Upper lobe of left lung (tissue), 6 donors: ENCODE data around the gene CTPS1. TPM values are rescaled to one million over a fixed set of nuclear protein-coding genes. Genes with fewer than 3 reads are reported as not detected.

ENCODE experiments used
- ATAC-seq, 2 donors: fragments of 200-7000 bp; cut with Tn5 transposase; one replicate each; pipeline ENCODE4 v1.9.1; 2022; ENCODE audit warnings: mild to moderate bottlenecking in 2 of 2, moderate library complexity in 2 of 2; ENCODE audit not compliant: low FRiP score in 2 of 2
- DNase-seq, 2 donors: peaks; one replicate each; pipeline ENCODE4 v3.0.0-alpha.2; 2019 to 2020
- H3K27ac ChIP-seq, 4 donors: fragments of 200-600 bp; sonication (generic); one replicate each; pipeline ENCODE4 v1.5.1; 2016 to 2019
- H3K27me3 ChIP-seq, 4 donors: fragments of 200-600 bp; sonication (generic); one replicate each; pipeline ENCODE4 v1.5.1; 2017 to 2019
- H3K36me3 ChIP-seq, 4 donors: fragments of 200-600 bp; sonication (generic); one replicate each; pipeline ENCODE4 v1.5.1; 2016 to 2019
- H3K4me1 ChIP-seq, 4 donors: fragments of 200-600 bp; sonication (generic); one replicate each; pipeline ENCODE4 v1.5.1; 2018 to 2019
- H3K4me3 ChIP-seq, 4 donors: fragments of 200-600 bp; sonication (generic); one replicate each; pipeline ENCODE4 v1.5.1; 2017 to 2019; ENCODE audit warnings: mild to moderate bottlenecking in 2 of 4, moderate library complexity in 1 of 4
- H3K9me3 ChIP-seq, 4 donors: fragments of 200-600 bp; sonication (generic); one replicate each; pipeline ENCODE4 v1.5.1; 2018 to 2019
- CTCF ChIP-seq, 6 experiments: fragments of 450-650 bp in 4 of 6; fragments of 200-600 bp in 2 of 6; sonication (generic) in 2 of 6; IDR thresholded peaks; one replicate each; pipeline ENCODE4 v1.5.1; 2016 to 2019; ENCODE audit warnings: antibody characterized with exemption in 6 of 6
- EP300 ChIP-seq, 4 donors: sonication (generic); formaldehyde crosslinking; IDR thresholded peaks; one replicate each; pipeline ENCODE4 v1.5.1; 2017; ENCODE audit warnings: antibody characterized with exemption in 4 of 4, control low read depth in 2 of 4
- POLR2A ChIP-seq, 4 donors: fragments of 450-650 bp; IDR thresholded peaks; one replicate each; pipeline ENCODE4 v1.5.1; 2016 to 2017; ENCODE audit warnings: antibody characterized with exemption in 4 of 4, mild to moderate bottlenecking in 2 of 4
- POLR2AphosphoS5 ChIP-seq, 2 donors: sonication (generic); formaldehyde crosslinking; IDR thresholded peaks; one replicate each; pipeline ENCODE4 v1.5.1; 2017; ENCODE audit warnings: antibody characterized with exemption in 2 of 2
- WGBS, 2 donors: methylation state at CpG; one replicate each; pipeline ENCODE4 v1.1.5; 2017 to 2018; 5-methylcytosine and 5-hydroxymethylcytosine counted together
- total RNA-seq, 6 donors: library from RNA; depleted of rRNA in 4 of 6; stranded (reverse); fragments of >200 nt in 4 of 6; gene quantifications; one replicate each; pipeline versions ENCODE4 v1.1.0 to v1.2.1, GENCODE V29; 2016 to 2021
- donor health status: DM: no; HTN: no; CAD: no; lungs with moderate emphysema.
- donor health status: DM: no; HTN: yes; CAD: no; lungs with severe emphysema.

CTPS1 gene
- total RNA-seq, 6 donors from 2014 or later: 12.7 to 32.5 (median 25.0) TPM

- H3K27ac ChIP-seq: no peak overlapping the region
- ATAC-seq (peak; percentile 85 to 87), DNase-seq (peak; percentile 83)
- H3K27me3 ChIP-seq: no peaks in the 10 kb centered on the region
- H3K4me1 ChIP-seq: peaks cover 11 to 30% (median 16%) of the 10 kb centered on the region in 4 donors
- no peak overlapping the region for H3K4me3 ChIP-seq
- H3K9me3 ChIP-seq: no peaks in the 10 kb centered on the region
- peak; percentile 88 to 95 (median 90) for TF ChIP-seq CTCF (IDR thresholded peaks at IDR 0.05)
- TF ChIP-seq POLR2AphosphoS5 (IDR thresholded peaks at IDR 0.05): no peak
- WGBS, 2 donors: 8 to 27% methylated on average over 12 to 17 of the region's 17 CpGs
- H3K36me3 ChIP-seq: no peaks in the 10 kb centered on the region
Measured at GRCh38 chr1:40951943-40952743, 27.4 kb upstream of the CTPS1 start.

- peak in 1 of 6 experiments; percentile 3 for TF ChIP-seq CTCF (IDR thresholded peaks at IDR 0.05)
- no peak for TF ChIP-seq POLR2A (IDR thresholded peaks at IDR 0.05)
- 47 to 50% methylated on average over 6 of the region's 6 CpGs for WGBS, 2 donors
- no peak for ATAC-seq
- no peaks in the 10 kb centered on the region for H3K9me3 ChIP-seq
- H3K27me3 ChIP-seq: no peaks in the 10 kb centered on the region
- peaks cover 11 to 30% (median 16%) of the 10 kb centered on the region in 4 donors for H3K4me1 ChIP-seq
- DNase-seq: no peak
- H3K27ac ChIP-seq: no peak overlapping the region
- H3K36me3 ChIP-seq: no peaks in the 10 kb centered on the region
- no peak overlapping the region for H3K4me3 ChIP-seq
Measured at GRCh38 chr1:40952744-40953315, 26.7 kb upstream of the CTPS1 start.

- ATAC-seq (no peak), DNase-seq (no peak)
- Histone ChIP-seq H3K4me3 (no peak overlapping the region), H3K36me3 (no peaks in the 10 kb centered on the region), H3K4me1 (peaks cover 0 to 20% (median 14%) of the 10 kb centered on the region in 4 donors), H3K27ac (no peak overlapping the region), H3K9me3 (no peaks in the 10 kb centered on the region), H3K27me3 (no peaks in the 10 kb centered on the region)
- 41 to 43% methylated on average over 9 of the region's 9 CpGs for WGBS, 2 donors
- no peak for TF ChIP-seq POLR2AphosphoS5 (IDR thresholded peaks at IDR 0.05)
- no peak for TF ChIP-seq POLR2A (IDR thresholded peaks at IDR 0.05)
- no peak for TF ChIP-seq EP300 (IDR thresholded peaks at IDR 0.05)
- TF ChIP-seq CTCF (IDR thresholded peaks at IDR 0.05): no peak
Measured at GRCh38 chr1:40954626-40955025, 24.9 kb upstream of the CTPS1 start.

- Histone ChIP-seq H3K4me1 (peaks cover 0 to 20% (median 14%) of the 10 kb centered on the region in 4 donors), H3K27me3 (no peaks in the 10 kb centered on the region), H3K27ac (peak overlapping the region in 1 of 4 donors; percentile 5), H3K4me3 (no peak overlapping the region), H3K9me3 (no peaks in the 10 kb centered on the region), H3K36me3 (no peaks in the 10 kb centered on the region)
- WGBS, 2 donors: 60 to 72% methylated on average over 5 of the region's 5 CpGs
- DNase-seq (no peak), ATAC-seq (no peak)
- TF ChIP-seq CTCF (IDR thresholded peaks at IDR 0.05) (no peak), POLR2AphosphoS5 (IDR thresholded peaks at IDR 0.05) (no peak), EP300 (IDR thresholded peaks at IDR 0.05) (no peak), POLR2A (IDR thresholded peaks at IDR 0.05) (no peak)
Measured at GRCh38 chr1:40955266-40955665, 24.2 kb upstream of the CTPS1 start.
